Dedifferentiated amniotic fluid mesenchymal stem cell (primary cell): ENCODE measurements around the gene PRICKLE2.
A peak's percentile ranks its signal among the peaks of the same experiment; 100 is the strongest.

Experiments used
- DNase-seq: peaks from one replicate; pipeline ENCODE4 v3.0.0-alpha.2; 2016; ENCODE audit errors: extremely low spot score

The PRICKLE2 gene

DNA sequence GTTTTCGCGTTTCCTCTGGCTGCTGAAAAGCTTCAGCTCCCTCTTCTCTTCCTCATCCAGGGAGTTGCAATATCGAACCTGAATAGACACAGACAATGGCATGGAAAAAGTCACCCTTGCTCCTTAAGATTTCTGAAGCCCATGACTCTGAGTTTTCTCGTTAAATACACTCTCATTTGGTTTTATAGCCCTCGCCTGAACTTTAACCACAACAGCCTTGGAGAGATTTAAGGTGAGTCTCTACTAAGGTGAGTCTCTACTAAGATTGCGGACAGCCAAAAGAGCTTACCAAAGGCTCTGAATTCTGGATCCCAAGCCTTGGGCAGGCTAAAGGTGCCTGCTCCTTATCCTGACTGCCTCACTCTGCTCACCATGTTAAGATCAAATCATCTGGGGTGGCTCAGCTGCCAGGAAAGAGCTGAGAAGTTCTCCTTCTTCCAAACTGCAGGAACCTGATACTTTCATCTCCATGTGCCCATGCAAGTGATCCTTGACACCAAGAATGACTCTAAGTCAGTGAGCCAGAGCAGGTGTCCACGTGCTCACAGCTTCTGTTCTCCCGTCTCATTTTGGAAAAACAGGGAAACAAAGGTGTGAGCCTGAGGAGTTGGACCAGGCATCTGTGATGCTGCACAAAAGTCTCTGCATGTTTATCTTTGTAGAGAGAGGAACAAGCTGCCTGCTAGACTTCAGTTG is 65.1 kb downstream of the PRICKLE2 start:
- DNase-seq, result no peak

DNA sequence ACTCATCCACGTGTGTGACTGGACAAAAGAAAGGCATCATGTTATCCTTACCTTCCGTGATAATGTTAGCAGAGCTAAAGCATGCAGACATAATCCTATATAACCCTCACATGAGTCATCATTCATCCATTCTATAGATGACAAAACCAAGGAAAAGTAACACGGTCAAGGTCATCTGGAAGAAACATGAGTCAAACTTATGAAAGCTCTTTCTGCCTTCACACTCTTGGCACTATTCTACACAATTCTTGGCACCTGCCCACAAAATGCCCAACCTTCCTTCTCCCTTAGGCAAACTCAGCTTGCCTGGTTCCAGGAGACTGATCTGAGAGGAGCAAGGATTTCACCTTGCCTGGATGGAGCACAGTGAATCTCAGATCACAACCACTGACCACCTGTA is 66.9 kb downstream of the PRICKLE2 start:
- DNase-seq, result no peak

GRCh38 chr3:64157150-64158035 is 67.9 kb downstream of the PRICKLE2 start:
- no peak for DNase-seq

DNA sequence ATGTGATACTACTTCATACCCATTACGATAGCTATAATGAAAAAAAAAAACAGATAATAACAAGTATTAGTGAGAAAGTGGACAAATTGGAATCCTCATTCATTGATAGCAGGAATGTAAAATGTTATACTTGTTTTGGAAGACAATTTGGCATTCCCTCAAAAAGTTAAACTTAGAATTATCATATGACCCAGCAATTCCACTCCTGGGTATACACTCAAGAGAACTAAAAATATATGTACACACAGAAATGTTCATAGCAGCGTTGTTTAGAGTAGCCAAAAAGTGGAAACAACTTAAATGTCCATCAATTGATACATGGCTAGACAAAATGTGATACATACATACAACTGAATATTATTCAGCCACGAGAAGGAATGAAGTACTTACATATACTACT is 69.9 kb downstream of the PRICKLE2 start:
- no peak for DNase-seq

GRCh38 chr3:64152676-64153466 is 72.4 kb downstream of the PRICKLE2 start:
- DNase-seq, result no peak

DNA sequence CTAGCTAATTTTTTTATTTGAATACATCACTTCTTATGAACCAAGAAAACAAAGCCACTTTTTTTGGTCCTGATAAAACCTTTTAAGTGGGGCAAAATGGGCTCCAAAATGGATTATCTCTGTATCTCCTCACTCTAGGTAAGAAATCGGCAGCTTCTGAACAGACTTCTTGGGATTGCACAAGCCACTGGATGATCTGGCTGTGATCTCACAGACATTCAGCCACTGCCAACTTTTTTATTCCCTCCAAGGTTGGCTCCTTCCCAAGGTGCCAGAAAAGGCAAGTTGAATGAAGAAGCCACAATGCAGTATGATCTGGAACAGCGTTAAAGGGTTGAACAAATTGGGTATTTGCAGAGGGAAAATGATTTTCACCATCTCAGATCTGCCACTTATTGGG is 73.2 kb downstream of the PRICKLE2 start:
- no peak for DNase-seq

- no peak for DNase-seq
Observed at GRCh38 chr3:64151342-64151871, 73.9 kb downstream of the PRICKLE2 start.

GRCh38 chr3:64150623-64151207 is 74.6 kb downstream of the PRICKLE2 start:
- peak; percentile 91 for DNase-seq

DNA sequence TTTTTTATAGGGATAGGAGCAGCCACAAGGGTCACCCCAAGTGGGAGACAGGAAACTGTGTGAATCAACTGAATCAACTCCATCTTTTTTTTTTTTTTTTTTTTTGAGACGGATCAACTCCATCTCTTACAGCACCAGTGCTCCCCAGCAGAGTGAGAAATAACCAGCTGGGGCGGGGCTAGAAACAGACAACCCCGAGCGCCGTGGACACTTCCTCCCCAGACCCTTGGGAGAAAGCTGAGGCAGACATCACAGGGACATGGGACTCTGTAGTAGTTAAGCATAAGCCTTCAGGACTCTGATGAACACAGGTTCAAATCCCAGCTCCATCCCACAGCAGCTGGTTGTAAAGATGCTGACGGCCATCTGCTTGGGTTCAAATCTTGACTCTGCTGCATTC is 75.4 kb downstream of the PRICKLE2 start:
- DNase-seq, result no peak

- no peak for DNase-seq
Observed at GRCh38 chr3:64148955-64149653, 76.2 kb downstream of the PRICKLE2 start.

DNA sequence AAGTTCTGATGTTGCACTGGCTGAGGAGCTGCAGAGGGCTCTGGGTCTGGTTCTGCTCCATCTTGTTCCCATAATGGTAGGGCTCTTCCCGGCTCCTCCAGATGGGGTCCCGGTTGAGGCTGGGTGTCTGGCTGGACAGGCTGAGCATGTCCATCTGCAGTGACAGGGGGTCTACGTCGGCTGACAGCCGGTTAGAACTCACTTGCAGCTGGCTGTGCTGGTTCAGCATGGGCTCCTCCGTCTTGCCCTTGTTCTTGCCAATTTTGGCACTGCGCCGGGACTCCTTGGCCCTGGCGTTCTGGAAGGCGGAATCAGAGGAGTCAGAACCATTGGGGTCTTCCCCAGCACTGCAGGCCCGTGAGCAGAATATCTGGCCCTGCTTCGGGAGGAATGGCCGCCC is 78.1 kb downstream of the PRICKLE2 start:
- no peak for DNase-seq

DNA sequence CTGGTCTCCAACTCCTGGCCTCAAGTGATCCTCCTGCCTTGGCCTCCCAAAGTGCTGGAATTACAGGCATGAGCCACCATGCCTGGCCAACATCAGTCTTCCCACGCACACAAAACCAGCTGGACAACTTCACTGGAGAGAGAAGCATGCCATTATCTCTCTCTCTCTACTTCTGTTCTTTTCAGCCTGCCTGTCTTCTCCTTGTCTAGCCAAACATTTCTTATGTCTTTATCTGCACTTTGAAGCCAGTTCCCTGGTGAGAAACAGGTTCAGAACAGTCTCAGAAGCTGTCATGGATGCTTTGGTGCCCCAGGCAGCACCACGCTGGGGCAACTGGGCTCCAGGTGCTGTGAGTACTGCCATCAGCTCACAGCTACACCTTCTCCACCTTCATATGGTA is 79.8 kb downstream of the PRICKLE2 start:
- no peak for DNase-seq

DNA sequence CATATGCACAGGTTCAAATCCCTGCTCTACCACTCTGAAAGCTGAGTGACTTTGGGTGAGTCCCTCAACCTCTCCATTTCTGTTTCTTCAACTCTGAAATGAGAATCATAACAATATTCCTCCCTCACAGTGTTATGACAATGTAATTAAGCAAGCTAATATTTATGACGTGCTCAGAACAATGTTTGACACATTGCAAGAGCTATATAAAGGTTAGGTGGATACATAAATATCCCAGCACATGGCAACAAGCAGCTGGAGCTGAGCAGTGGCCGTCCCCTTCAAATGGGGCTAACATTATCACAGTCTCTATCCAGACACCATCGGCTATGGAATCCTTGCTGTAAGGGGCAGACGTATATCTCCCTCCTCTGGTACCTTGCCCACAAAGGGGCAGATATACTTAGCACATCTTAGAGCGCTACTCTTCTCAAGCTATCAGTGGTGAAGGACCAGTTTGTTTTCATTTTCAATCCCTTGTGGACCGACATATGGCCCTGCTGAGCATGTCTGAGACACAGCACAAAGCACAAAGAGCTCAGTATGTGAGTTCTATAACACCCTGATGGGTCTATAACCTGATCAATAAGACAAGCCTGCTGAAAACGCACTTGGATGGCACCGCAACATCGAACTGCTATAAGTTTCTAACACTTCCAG is 80.9 kb downstream of the PRICKLE2 start:
- DNase-seq, result no peak

GRCh38 chr3:64143409-64144130 is 81.7 kb downstream of the PRICKLE2 start:
- peak; percentile 19 for DNase-seq

DNA sequence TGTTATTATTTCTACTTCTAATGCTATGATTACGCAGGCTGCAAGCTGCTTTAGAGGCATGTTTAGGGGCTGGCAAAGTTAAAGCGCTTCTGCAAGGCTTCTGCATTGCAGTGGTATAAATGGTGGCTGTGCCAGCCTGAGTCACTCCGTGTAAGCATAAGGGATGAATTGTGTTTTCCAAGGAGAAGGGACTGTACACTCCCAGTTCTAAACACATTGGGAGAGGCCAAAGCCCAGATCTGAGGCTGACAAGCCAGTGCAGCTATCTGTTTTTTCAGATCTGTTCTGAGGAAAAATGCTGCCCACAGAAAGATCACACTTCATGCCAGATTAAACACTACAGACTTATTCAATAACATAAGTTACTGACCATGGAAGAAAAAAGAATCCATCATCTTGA is 83.8 kb downstream of the PRICKLE2 start:
- DNase-seq, result peak; percentile 33

- no peak for DNase-seq
Observed at GRCh38 chr3:64140651-64141050, 84.6 kb downstream of the PRICKLE2 start.

DNA sequence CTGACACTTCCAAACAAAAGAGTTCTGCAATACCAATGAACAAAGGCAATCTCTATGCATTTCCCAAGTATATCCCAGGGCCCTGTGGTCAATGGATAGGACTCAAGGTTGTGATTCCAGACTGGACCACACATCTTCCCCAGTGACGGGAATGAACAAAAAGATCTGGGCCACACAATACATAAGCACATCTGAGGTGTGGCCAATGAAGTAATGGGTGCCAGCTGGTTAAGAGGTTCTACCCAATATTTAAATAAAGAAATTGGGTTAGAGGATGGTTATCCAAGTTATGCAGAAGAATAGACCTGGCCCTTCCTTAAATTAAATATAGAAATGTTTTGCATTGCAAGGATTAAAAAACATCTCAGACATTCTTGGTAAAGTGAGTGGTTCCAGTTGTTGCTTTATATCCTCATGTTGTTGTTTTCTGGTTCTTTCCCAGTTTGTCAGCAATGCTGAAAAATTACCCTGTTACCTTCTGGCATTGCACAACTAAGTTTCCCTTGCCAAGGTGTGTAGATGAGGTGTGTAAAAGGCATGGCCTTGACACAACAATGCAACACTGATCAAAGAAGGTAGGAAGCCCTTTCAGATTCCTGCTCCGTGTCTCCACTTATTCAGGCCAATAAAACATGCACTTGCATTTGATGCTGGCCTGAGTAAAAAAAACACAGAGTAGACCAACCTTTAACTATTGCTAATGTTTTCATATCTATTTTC is 86.5 kb downstream of the PRICKLE2 start:
- DNase-seq, result no peak

DNA sequence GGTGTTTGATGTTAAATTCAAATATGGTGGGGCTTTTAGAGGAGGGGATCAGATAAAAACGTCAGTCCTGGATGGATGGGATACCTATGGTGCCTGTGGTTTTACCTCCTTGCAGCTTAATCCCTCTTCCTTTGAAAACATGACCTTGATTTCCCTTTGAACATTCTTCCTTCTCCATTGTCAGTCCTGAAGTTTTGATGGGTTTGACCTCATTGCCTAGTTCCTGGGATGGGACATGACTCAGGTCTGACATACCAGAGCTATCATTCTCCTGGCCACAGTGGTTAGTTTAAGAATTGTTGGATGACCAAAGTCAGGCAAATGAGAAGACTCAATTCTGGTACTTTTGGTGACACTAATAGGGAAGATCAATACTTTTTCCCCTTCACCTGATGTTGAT is 87.2 kb downstream of the PRICKLE2 start:
- DNase-seq, result no peak

DNA sequence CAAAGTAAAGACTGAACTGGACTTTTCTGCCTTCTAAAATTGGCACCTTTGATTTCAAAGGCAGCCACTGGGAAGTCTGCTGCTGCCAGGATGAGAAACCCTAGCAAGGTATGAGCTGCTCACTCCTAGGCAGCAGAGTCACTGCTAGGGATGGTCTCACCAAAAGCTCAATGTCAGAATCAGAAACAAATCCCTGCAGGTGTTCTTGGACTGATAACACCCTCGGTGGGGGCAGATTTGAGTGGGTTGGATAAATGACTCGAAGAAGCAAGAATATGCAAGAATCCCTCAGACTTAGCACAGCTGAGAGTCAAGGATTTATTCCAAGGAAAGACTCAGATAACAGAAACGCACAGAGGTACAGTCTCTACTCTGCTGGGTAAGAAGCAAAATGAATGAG is 90.4 kb downstream of the PRICKLE2 start:
- no peak for DNase-seq
